ENCODE measurements around the gene RBL1. TPM values are rescaled to one million over a fixed set of nuclear protein-coding genes. Genes with fewer than 3 reads are reported as not detected.

The RBL1 gene
- polyA plus RNA-seq, 1 donor = 15.8 TPM

- peak; percentile 94 for DNase-seq
Observed at GRCh38 chr20:36951198-36951978, 144.4 kb downstream of the RBL1 start, which contains the start of gene SAMHD1. Gene SAMHD1, minus strand, starts transcription at chr20:36951708. Its CDS starts 65 bp downstream, at chr20:36951643.

- DNase-seq = no peak
Observed at GRCh38 chr20:36950414-36951197, 145.2 kb downstream of the RBL1 start.

Other genes starting within 250 kb of the RBL1 start
- gene TLDC2, start 219.9 kb downstream of the RBL1 start, polyA plus RNA-seq (ENCODE audit: insufficient read length) = 4.2 TPM
- gene SAMHD1, start 144.3 kb downstream of the RBL1 start, polyA plus RNA-seq (ENCODE audit: insufficient read length) = 26.3 TPM
- 296 TPM for gene RPN2, start 83.3 kb upstream of the RBL1 start, polyA plus RNA-seq (ENCODE audit: insufficient read length)
- gene MROH8, start 83.6 kb upstream of the RBL1 start, polyA plus RNA-seq (ENCODE audit: insufficient read length) = 9.2 TPM
- gene GHRH, start 165.8 kb upstream of the RBL1 start, polyA plus RNA-seq (ENCODE audit: insufficient read length) = not detected
- 72.4 TPM for gene MANBAL, start 193.7 kb upstream of the RBL1 start, polyA plus RNA-seq (ENCODE audit: insufficient read length)

Measured in left kidney (tissue), 2 donors.